ENCODE measurements around the gene DYNLRB2.

GRCh38 chr16:80518436-80518835 lies 22.4 kb upstream of the DYNLRB2 start:
- TF ChIP-seq ZNF121 (CRISPR knock-in tag; IDR thresholded peaks at IDR 0.05) (no peak), NRL (CRISPR knock-in tag; IDR thresholded peaks at IDR 0.05; ENCODE audit: borderline replicate concordance) (no peak), ZBTB7A (CRISPR knock-in tag; IDR thresholded peaks at IDR 0.05) (no peak), CTCF (CRISPR knock-in tag; IDR thresholded peaks at IDR 0.05) (no peak), POLR2AphosphoS5 (IDR thresholded peaks at IDR 0.05; ENCODE audit: low read depth, low read length) (no peak), PHF5A (CRISPR knock-in tag; IDR thresholded peaks at IDR 0.05; ENCODE audit: low read depth, unreplicated experiment) (no peak), NR1H2 (CRISPR knock-in tag; IDR thresholded peaks at IDR 0.05; ENCODE audit: borderline replicate concordance, low read depth) (no peak), SYNCRIP (IDR thresholded peaks at IDR 0.05; ENCODE audit: insufficient read depth, low read depth, low read length) (no peak), TCF7 (IDR thresholded peaks at IDR 0.05; ENCODE audit: low read depth) (no peak), ZNF501 (CRISPR knock-in tag; IDR thresholded peaks at IDR 0.05) (no peak), CEBPG (CRISPR knock-in tag; IDR thresholded peaks at IDR 0.05) (no peak), KAT8 (CRISPR knock-in tag; IDR thresholded peaks at IDR 0.05) (no peak)
- TF ChIP-seq, protein P1, sequence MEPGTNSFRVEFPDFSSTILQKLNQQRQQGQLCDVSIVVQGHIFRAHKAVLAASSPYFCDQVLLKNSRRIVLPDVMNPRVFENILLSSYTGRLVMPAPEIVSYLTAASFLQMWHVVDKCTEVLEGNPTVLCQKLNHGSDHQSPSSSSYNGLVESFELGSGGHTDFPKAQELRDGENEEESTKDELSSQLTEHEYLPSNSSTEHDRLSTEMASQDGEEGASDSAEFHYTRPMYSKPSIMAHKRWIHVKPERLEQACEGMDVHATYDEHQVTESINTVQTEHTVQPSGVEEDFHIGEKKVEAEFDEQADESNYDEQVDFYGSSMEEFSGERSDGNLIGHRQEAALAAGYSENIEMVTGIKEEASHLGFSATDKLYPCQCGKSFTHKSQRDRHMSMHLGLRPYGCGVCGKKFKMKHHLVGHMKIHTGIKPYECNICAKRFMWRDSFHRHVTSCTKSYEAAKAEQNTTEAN (CRISPR knock-in tag; conservative IDR thresholded peaks at IDR 0.05) = no peak

Data from HepG2 (cell line).